GM23248 (cell line): Measurements from ENCODE around the gene ZNF292.
"Not testable (repeated sequence)": the region's sequence is repeated elsewhere in the genome, so short reads cannot be mapped to it uniquely, and the experiment has no call there.

Source experiments
- EZH2 ChIP-seq: fragments of 200-600 bp; sonication (generic); IDR thresholded peaks from 2 replicates; pipeline ENCODE4 v1.6.1; 2018; ENCODE audit warnings: antibody characterized with exemption, mild to moderate bottlenecking; ENCODE audit not compliant: insufficient read depth, poor library complexity, severe bottlenecking
- EZH2phosphoT487 ChIP-seq: fragments of 200-600 bp; sonication (generic); IDR thresholded peaks from 2 replicates; pipeline ENCODE4 v1.6.1; 2018; ENCODE audit warnings: antibody characterized with exemption, moderate library complexity, mild to moderate bottlenecking, low read depth; ENCODE audit not compliant: insufficient read depth

- not testable (repeated sequence) for TF ChIP-seq EZH2phosphoT487, EZH2
Observed at GRCh38 chr6:87301277-87301676, 145.9 kb downstream of the ZNF292 start.
